ENCODE measurements around the gene SPNS3.

Gene SPNS3, protein sequence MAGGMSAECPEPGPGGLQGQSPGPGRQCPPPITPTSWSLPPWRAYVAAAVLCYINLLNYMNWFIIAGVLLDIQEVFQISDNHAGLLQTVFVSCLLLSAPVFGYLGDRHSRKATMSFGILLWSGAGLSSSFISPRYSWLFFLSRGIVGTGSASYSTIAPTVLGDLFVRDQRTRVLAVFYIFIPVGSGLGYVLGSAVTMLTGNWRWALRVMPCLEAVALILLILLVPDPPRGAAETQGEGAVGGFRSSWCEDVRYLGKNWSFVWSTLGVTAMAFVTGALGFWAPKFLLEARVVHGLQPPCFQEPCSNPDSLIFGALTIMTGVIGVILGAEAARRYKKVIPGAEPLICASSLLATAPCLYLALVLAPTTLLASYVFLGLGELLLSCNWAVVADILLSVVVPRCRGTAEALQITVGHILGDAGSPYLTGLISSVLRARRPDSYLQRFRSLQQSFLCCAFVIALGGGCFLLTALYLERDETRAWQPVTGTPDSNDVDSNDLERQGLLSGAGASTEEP

DNA sequence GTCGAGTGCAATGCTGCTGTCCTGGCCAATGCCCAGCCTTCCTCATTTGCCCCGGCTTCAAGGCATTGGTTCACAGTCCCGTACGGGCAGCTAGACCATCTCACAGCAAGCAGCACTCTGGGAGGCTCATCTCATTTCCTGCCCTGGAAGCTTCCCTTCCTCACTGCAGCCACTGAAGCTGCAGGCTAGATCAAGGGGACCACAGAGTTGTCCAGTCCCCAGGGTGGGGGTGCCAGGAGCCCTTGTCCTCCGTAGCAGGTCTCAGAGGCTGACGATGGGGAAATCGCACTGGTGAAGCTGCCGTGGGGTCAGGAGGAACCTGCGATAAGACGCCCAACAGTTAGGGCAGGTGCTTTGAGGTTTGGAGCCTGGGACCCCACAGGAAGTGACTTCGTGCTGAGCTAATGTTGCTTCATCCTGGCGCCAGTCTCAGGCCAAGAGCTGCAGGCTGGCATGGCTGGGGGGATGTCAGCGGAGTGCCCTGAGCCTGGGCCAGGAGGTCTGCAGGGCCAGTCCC lies at the start of gene SPNS3:
TSS of gene SPNS3 (plus strand) at position 426 of the 517 bp plus-strand sequence. CDS start at position 454, 28 bp downstream.
- no peak within 1 kb of the TSS for H3K4me2 ChIP-seq (ENCODE audit: low read length)
- H3K9ac ChIP-seq = no peak within 1 kb of the TSS
- no peak within 1 kb of the TSS for H3K4me3 ChIP-seq (ENCODE audit: low read depth, low read length)
- H3K9me3 ChIP-seq (ENCODE audit: control insufficient read depth, low read length) = no peaks in the 10 kb centered on the region
- no peaks in the 10 kb centered on the region for H3K36me3 ChIP-seq (ENCODE audit: control insufficient read depth, insufficient read depth, low read length)
- H2AFZ ChIP-seq = no peak within 1 kb of the TSS
- H3K4me1 ChIP-seq = no peaks in the 10 kb centered on the region
- no peaks in the 10 kb centered on the region for H3K27me3 ChIP-seq (ENCODE audit: control insufficient read depth, insufficient read depth, low read length)
- TF ChIP-seq, protein P1, sequence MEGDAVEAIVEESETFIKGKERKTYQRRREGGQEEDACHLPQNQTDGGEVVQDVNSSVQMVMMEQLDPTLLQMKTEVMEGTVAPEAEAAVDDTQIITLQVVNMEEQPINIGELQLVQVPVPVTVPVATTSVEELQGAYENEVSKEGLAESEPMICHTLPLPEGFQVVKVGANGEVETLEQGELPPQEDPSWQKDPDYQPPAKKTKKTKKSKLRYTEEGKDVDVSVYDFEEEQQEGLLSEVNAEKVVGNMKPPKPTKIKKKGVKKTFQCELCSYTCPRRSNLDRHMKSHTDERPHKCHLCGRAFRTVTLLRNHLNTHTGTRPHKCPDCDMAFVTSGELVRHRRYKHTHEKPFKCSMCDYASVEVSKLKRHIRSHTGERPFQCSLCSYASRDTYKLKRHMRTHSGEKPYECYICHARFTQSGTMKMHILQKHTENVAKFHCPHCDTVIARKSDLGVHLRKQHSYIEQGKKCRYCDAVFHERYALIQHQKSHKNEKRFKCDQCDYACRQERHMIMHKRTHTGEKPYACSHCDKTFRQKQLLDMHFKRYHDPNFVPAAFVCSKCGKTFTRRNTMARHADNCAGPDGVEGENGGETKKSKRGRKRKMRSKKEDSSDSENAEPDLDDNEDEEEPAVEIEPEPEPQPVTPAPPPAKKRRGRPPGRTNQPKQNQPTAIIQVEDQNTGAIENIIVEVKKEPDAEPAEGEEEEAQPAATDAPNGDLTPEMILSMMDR (IDR thresholded peaks at IDR 0.05) = no peak
- H3K27ac ChIP-seq = no peak within 1 kb of the TSS
- no peaks in the 10 kb centered on the region for H3K79me2 ChIP-seq

DNA sequence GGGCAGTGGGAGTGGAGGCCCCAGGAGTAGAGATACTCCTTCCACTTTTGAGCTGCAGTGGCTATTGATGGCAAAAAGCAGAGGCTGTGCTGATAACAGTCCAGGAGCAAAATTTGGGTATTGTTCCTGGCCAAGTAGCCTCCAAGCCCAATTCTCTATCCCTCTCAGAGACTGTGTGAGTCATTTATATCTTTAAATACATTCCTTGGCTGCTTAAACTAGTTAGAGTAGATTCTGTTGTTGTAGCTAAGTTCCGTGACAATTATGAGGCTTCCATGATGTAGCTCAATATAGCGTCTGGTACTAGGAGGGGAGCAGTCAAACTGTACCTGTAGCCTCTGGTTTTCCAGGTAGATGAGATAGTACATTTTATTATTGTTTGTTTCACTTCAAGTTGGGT lies 47.3 kb upstream of the SPNS3 start:
- no peak overlapping the region for H3K27ac ChIP-seq
- H3K36me3 ChIP-seq (ENCODE audit: control insufficient read depth, insufficient read depth, low read length) = no peaks in the 10 kb centered on the region
- no peak overlapping the region for H3K9ac ChIP-seq
- no peak overlapping the region for H3K4me3 ChIP-seq (ENCODE audit: low read depth, low read length)
- no peaks in the 10 kb centered on the region for H3K27me3 ChIP-seq (ENCODE audit: control insufficient read depth, insufficient read depth, low read length)
- no peaks in the 10 kb centered on the region for H3K9me3 ChIP-seq (ENCODE audit: control insufficient read depth, low read length)
- H2AFZ ChIP-seq = no peak overlapping the region
- H3K4me1 ChIP-seq = no peaks in the 10 kb centered on the region
- H3K4me2 ChIP-seq (ENCODE audit: low read length) = no peak overlapping the region
- H3K79me2 ChIP-seq = no peaks in the 10 kb centered on the region
- TF ChIP-seq, protein P1 (IDR thresholded peaks at IDR 0.05) = no peak

DNA sequence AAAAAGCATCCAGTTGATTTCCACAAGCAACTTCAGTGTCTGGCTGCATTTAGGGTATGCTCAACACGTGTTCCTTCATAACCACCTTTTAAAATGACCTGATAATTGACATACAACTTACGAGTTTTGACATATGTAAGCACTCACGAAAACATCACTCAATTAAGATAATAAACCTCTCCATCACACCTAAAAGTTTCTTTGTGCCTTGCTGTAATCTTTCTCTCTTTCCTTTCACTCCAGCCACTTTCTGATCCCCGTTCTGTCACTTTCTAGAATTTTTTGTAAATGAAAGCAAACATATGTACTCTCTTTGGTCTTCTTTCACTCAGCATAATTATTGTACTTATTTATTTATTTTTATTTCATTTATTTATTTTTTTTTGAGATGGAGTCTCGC lies 46.6 kb upstream of the SPNS3 start:
- no peaks in the 10 kb centered on the region for H3K4me1 ChIP-seq
- TF ChIP-seq, protein P1 (IDR thresholded peaks at IDR 0.05) = no peak
- H3K36me3 ChIP-seq (ENCODE audit: control insufficient read depth, insufficient read depth, low read length) = no peaks in the 10 kb centered on the region
- no peaks in the 10 kb centered on the region for H3K27me3 ChIP-seq (ENCODE audit: control insufficient read depth, insufficient read depth, low read length)
- H2AFZ ChIP-seq = no peak overlapping the region
- no peak overlapping the region for H3K4me3 ChIP-seq (ENCODE audit: low read depth, low read length)
- no peak overlapping the region for H3K27ac ChIP-seq
- no peak overlapping the region for H3K4me2 ChIP-seq (ENCODE audit: low read length)
- no peaks in the 10 kb centered on the region for H3K79me2 ChIP-seq
- no peak overlapping the region for H3K9ac ChIP-seq
- no peaks in the 10 kb centered on the region for H3K9me3 ChIP-seq (ENCODE audit: control insufficient read depth, low read length)

DNA sequence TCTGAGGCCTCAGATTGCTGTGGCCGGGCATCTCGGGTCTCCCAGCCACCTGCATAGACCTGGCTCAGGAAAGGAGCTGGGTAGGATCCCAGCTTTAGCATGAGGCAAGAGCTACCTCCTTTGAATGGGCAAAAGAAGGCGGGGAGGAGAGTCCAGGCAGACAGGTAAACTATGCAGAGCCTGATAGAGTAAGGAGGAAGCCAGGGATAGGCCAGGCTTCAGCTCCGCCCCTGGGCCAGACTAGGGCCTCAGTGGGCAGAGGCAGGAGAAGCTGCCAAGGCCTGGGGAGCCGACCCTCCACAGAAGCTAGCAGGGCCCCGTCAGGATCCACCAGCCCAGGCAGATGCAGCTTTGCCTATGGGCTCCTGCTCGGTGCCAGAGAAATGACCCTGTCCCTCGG lies 44.7 kb upstream of the SPNS3 start:
- no peak overlapping the region for H3K4me3 ChIP-seq (ENCODE audit: low read depth, low read length)
- H3K9ac ChIP-seq = no peak overlapping the region
- H3K9me3 ChIP-seq (ENCODE audit: control insufficient read depth, low read length) = no peaks in the 10 kb centered on the region
- H3K4me2 ChIP-seq (ENCODE audit: low read length) = no peak overlapping the region
- H3K27ac ChIP-seq = no peak overlapping the region
- TF ChIP-seq, protein P1 (IDR thresholded peaks at IDR 0.05) = no peak
- peak overlapping the region; percentile 15 for H2AFZ ChIP-seq
- no peaks in the 10 kb centered on the region for H3K79me2 ChIP-seq
- H3K4me1 ChIP-seq = no peaks in the 10 kb centered on the region
- H3K36me3 ChIP-seq (ENCODE audit: control insufficient read depth, insufficient read depth, low read length) = no peaks in the 10 kb centered on the region
- no peaks in the 10 kb centered on the region for H3K27me3 ChIP-seq (ENCODE audit: control insufficient read depth, insufficient read depth, low read length)
